RWPE1 (cell line): ENCODE data around the gene COL4A6.

Experiments
- CTCF ChIA-PET: fragments of 350-600 bp; sonication (Branson Sonifier 250); formaldehyde crosslinking; extraction: SDS; loops from one replicate; lab custom pipeline; 2021; lab: Yijun Ruan, JAX
- POLR2A ChIA-PET: fragments of 400-600 bp; formaldehyde crosslinking; extraction: SDS; loops from one replicate; lab custom pipeline; 2020; ENCODE audit warnings: antibody characterized with exemption; ENCODE audit not compliant: low non-redundant PET; lab: Yijun Ruan, JAX
- DNase-seq: peaks from one replicate; pipeline ENCODE4 v3.0.0; 2012; ENCODE audit warnings: low spot score
- H3K27ac ChIP-seq: fragments of 450-650 bp; 2 replicates; pipeline ENCODE4 v1.5.1; 2017
- CTCF ChIP-seq: fragments of 450-650 bp; conservative IDR thresholded peaks from 2 replicates; pipeline ENCODE4 v1.5.1; 2017; ENCODE audit warnings: low read depth, mild to moderate bottlenecking

COL4A6 gene

GRCh38 chrX:108309144-108309543 lies 129.1 kb downstream of the COL4A6 start:
- no peak overlapping the region for H3K27ac ChIP-seq
- ChIA-PET POLR2A (no interaction called here), CTCF (no interaction called here)
- TF ChIP-seq CTCF, result no peak
- DNase-seq, result no peak

GRCh38 chrX:108307132-108308085 lies 130.8 kb downstream of the COL4A6 start:
- ChIA-PET POLR2A (no interaction called here), CTCF (no interaction called here)
- no peak for DNase-seq
- no peak for TF ChIP-seq CTCF
- H3K27ac ChIP-seq, result no peak overlapping the region

GRCh38 chrX:108306086-108306485 lies 132.1 kb downstream of the COL4A6 start:
- ChIA-PET POLR2A (no interaction called here), CTCF (no interaction called here)
- no peak overlapping the region for H3K27ac ChIP-seq
- no peak for DNase-seq
- no peak for TF ChIP-seq CTCF

GRCh38 chrX:108304757-108305156 lies 133.5 kb downstream of the COL4A6 start:
- POLR2A ChIA-PET, result no interaction called here
- no peak overlapping the region for H3K27ac ChIP-seq
- no peak for DNase-seq
- CTCF ChIA-PET, result no interaction called here
- TF ChIP-seq CTCF, result no peak

GRCh38 chrX:108304210-108304609 lies 134.0 kb downstream of the COL4A6 start:
- no peak for DNase-seq
- no peak overlapping the region for H3K27ac ChIP-seq
- ChIA-PET POLR2A (no interaction called here), CTCF (no interaction called here)
- TF ChIP-seq CTCF, result peak; percentile 20; the same call in 1 of the 2 replicates

- ChIA-PET POLR2A (no interaction called here), CTCF (no interaction called here)
- DNase-seq, result no peak
- no peak overlapping the region for H3K27ac ChIP-seq
- no peak for TF ChIP-seq CTCF
Observed at GRCh38 chrX:108303682-108304081, 134.5 kb downstream of the COL4A6 start.
